HG02973 (cell line): ENCODE measurements around the gene KLF15.

Source experiments
- ATAC-seq: cut with Tn5 transposase; IDR thresholded peaks from one replicate; pipeline ENCODE4 v1.9.1; 2021; ENCODE audit warnings: moderate library complexity; ENCODE audit not compliant: unreplicated experiment

Gene KLF15

DNA sequence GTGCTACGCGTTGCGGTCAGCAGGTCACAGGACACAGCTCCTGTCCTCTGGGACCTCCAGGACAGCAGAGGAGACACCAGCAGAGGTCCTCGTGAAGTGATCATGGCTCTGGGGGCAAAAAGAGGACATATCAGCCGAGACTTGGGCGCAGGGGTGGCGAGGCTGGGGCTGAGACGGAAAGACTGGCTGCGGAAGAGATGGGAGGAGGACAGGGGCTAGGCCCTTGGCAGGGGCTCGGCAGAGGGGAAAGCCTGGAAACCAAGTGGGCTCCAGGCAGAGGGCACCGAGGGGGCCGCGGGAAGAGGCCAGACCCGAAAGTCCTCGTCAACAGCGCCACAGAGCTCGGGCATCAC, 32.6 kb upstream of the KLF15 start:
- ATAC-seq, result no peak

DNA sequence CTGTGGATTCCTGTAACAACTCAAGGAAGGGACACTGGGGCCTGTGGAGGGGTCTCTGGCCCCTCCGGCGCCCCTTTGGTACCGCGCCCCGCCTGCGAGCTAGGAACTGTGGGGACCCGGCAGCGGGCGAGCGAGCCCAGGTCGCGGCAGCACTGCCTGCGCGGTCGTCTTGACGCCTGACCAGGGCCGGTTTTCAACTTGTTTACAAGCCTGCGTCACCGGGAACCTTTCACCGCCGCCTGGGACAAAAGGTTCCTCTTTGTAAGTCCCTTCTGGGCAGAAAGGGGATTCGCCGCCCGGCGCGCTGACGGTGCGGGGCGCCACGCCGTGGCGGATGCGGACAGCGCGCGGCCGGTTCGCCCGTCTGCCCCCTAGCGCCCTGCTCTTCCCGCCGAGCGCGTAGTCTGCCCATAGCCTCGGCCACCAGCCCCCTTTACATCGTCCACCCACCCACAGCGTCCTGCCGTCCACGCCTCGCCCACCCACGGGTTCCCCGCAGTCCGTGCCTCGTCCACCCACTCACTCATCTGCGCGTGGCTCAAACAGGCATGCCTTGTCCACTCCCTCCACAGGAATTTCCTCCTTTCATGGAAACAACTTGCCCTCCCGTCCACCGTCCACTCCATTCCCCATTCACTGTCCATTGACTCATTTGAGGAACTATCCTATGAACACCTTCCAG, 32.0 kb upstream of the KLF15 start:
- ATAC-seq, result no peak

DNA sequence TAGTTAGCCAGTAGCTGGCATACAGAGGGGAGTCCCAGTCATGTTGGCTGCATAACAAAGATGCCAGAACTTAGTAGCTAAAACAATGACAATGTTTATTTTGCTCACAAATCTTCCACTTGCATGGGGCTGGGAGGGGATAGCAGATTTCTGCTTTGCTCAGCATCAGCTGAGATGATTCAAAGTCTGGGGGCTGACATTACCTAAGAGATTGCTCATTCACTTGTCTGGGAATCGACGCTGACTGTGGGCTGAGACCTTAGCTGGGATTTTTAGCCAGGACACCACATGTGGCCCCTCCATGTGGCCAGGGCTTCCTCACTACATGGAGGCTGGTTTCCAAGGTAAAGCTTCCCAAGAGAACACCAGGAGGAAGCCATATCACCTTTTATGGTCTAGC, 24.8 kb upstream of the KLF15 start:
- ATAC-seq, result no peak

DNA sequence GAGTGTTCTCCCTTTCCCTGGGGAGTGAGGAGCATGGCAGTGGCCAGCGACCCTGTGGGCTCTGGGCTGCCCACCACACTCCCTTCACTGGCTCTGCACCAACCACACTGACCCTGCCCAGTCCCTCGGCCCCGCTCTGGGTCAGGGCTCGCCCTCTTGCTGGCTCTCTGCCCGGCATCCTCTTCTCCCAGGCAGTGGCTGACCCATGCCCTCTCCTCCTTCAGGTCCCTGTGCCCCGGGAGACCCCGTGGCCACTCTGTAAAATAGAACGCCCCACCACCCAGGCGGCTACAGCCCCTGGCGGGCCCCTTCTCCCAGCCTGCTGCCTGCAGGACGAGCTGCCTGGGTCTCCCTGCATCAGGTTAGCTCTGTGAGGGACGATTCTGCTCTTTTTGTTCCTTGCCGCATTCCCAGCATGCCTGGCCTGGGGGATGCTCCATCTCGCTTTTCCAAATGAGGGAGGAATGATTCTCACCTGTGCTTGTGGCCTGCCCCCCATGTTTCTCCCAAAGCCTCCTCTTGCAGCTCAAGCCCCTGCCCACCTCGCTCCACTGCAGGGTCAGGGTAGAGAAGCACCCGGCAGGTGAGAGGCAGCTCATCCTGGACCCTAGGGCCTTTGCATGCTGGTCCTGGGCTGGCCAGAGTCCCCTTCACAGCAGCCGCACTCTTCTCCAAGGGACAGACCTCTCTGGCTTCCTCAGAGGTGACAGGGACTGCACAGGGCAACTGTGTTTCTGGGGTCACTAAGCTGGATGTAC, 23.0 kb upstream of the KLF15 start:
- no peak for ATAC-seq

DNA sequence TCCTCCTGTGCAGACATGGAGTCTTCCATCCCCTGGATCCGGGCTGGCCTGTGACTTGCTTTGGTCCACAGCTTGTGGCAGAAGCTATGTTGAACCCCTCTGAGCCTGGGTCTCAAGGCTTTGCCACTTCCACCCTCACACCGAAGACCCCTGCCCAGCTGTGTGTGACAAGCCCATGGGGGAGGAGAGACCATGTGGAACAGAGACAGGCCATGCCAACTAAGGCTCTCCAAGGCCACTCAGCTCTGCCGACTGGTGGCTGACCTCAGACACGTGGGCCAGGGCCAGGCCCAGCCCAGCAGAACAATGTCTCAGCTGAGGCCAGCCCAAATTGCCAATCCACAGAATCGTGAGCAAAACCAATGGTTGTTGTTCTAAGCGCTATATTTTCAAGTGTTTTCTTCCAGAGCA, 21.1 kb upstream of the KLF15 start:
- no peak for ATAC-seq

DNA sequence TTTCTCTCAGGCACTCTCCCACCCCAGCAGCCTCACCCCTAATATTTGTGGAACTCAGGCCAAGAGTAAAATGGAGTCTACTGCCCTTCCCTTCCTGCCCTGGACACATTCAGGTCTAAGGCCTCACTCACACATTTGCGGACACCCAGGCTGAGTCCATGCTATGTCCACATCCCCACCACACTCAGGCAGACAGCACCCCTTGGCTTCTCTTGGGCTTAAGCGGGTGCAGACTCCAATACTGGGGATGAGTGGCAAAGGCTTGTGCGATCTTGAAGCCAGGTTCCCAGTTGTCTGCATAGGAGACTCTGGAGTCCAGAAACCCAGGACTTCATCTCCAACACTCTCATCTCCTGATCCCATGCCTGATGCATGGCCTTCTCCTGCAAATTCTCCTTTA, 20.0 kb upstream of the KLF15 start:
- no peak for ATAC-seq

DNA sequence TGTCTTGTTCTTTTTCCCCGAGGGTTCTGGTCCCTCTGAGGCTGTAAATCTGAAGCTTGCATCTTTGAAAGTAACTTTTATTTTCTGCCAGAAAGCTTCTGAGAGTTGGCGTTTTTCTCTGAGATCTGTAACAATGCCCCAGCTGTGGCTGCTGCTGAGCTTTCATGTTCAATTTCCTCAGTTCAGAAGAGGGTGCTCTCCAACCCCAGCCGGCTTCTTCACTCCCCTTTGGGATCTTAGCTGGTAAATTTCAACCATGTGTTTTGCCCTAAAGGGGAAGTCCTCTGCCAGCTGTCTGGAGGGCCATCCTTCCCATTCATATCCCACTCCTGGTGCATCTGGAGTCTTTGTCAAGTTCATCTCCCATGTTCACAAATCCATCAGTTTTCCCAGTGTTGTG, 19.2 kb upstream of the KLF15 start:
- ATAC-seq, result no peak

DNA sequence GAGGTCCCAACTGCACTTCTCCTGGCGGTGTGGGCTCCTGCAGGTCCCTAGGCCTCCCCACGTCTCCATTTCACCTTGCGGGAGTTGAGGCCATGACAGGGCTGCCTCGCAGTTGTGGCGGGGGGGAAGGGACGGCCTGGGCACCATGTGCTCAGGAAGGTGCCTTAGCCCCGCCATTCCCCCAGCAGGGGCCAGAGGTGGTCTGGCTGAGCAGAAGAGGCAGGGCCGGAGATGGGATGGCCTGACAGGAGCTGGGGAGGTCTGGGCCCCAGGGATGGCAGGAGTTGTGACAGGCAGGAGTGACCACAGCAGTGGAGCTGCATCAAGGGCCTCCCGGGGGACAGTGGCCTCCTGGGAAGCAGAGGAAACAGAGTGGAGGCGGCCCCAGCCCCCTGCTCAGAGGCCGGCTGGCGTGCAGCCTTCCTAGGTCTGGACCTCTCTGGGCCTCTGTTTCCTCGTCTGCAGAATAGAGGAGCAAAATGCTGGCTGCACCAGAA, 18.7 kb upstream of the KLF15 start:
- no peak for ATAC-seq

DNA sequence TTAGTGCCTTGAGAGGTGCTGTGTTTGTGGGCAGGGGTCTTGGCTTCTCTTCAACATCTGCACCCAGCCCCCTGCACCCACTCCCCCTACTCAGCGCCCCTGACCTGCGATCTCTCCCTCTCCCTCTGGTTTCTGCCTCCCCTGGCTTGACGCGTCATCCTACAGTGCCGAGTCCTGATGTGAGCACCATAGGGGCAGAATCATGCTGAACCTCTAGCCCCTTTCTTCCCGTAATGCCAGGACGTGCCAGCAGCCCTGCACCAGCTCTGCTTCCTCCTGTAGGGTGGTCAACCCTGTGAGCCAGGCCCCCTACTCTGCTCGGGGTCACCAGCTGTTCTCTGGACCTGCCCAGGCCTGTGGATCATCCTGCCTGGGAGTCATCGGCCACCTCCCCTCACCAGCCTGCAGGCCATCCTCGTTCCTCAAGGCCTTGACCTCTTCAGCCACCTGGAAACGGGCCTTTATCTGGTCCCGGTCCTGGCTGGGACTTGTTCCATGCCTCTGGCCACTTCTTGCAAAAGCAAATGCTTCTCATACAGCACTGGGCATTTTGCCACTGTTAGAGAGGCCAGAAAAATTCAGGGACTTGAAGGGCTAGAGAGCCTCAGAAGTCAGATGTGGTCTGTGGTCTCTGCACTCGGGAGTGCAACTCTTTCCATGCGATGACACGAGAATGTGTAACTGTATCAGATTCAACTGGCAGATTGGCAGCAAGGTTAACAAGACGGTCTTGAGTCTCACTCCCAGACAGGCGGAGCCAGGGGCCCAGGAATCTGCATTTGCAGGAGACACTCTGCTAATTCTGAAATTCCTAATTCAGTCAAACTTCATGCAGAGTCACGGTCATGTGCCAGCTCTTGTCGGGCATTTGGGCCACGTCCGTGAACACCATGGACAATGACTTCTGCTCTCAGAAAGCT, 16.7 kb upstream of the KLF15 start:
- no peak for ATAC-seq

DNA sequence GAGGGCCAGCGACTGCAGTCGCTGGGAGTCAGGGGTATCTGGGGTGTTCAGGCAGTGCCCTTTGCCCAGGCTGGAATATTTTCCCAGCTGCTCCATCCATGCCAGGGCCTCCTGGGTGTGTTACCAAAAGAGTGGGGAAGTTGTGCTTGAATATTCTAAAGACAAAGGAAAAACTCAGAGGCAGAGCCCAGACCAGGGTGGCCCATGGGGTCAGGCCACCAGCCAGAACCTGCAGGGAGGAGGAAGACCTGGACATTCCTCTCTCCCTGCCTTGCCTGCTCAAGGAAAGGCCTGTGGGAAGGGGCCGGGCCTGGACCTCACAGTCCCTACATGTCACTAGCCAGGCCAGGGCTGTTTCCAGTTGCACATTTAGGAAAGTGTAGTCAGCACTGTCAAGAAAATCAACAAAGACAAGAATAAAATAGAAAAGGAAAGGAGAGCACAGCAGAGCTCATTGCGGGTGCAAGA, 16.0 kb upstream of the KLF15 start:
- ATAC-seq, result no peak

DNA sequence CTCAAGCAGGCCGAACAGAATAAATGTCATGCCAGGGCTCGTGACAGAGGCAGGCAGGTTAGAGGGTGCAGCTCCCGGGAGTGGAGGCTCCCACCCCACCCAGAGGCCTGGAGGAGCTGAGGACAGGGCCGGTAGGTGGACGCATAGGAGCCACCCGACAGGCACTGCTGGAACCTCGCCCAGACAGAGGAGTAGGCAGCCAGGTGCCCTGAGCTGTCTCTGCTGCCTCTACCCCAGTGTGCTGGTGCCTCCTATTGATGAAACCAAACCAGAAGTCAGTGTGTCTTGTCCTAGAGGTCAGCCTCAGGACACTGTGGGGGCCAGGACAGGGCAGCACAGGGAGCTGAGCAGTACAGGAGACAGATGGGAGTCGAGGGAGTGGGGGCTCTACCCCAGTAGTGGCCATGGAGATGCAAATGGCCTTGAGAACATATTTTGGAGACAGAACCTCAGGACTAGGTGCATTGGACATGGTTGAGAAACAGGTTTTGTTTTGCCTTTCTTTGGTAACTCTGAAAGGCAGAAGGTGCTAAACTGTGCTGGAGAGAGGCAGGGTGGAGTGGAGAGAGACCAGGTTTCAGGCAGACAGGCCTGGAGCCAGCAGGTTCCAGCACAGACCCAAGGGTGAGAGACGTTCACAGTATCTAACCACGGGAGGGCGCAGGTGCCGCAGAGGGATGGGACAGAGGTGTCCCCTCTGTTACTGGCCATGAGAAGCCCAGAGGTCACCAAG, 15.4 kb upstream of the KLF15 start:
- ATAC-seq, result no peak

DNA sequence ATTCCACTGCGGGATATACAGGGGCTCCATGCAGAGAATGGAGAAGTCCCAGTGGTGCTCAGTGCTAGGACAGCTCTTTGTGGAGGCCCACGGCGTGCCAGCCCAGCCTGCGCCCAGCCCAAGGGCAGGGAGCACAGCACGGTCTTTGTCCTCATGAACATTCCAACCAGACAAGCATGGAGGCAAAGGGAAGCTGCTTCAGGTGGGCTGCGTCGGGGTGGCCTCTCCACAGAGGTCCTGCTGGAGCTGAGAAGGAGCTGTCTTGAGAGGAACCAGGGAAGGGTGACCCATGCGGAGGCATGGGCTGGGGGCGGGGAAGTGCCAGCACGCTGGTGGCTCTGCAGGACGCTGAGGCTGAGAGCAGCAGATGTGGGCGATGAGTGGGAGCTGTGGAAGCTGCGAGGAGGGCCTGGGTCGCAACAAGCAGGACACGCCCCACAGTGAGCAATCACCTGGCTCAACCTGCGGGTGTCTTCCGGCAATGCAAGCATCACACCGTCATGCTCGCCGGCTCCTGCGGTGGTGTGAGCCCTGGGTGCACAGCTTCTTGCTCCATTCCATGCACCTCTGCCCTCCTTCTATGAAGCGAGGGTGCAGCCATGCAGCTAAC, 14.0 kb upstream of the KLF15 start:
- ATAC-seq, result no peak

DNA sequence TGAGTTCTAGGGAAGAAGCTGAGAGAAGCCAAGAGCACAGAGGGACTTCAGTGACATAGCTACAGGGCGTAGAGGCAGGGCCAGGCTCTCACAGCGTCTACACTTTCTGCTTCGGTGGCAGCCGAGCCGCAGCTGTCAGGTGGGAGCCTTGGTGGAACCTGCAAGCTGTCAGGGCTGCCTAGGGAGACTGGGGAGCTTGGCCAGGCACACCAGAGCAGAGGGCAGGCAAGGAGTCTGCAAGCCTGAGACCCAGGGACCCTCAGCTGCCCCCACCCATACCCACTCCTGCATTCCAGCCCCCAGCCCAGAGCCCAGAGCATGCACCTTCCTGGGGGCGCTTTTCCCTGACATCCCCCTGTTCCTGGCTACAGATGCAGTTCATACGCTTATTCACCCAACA, 13.4 kb upstream of the KLF15 start:
- ATAC-seq, result no peak

DNA sequence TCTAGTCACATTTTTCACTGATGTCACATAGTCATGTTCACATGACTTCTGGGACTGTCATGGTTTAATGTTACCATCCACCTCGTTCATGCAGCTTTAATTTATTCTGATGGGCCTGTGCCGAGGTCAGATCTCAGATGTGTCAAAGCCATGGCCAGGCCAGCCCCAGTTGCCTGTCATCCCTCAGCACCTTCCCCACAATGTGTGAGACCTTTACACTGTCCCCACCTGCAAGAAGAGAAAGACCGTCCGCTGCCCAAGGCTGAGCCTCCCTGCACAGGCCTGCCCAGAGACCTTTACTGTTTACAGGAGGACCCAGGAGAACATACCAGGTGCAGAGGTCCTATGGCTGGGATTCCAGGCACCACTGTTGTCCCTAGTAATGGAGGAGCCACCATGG, 12.8 kb upstream of the KLF15 start:
- no peak for ATAC-seq

DNA sequence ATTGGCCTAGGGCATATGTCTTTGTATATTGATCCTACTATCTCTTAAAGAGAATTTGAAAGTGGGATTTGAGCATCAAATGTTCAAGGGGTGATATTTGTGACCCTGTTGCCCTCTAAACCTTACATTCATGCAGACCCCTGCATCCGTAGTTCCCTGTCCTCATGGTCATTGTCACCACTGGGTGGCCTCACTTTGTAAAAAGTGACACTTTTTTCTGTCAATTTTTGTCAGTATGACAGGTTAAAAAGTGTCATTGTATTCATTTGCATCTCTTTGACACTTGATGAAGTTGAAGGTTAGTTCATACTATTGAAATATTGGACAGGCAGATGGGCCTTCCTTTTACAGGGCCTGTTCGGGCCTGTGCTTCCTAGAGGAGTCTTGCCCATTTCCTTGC, 12.3 kb upstream of the KLF15 start:
- no peak for ATAC-seq

DNA sequence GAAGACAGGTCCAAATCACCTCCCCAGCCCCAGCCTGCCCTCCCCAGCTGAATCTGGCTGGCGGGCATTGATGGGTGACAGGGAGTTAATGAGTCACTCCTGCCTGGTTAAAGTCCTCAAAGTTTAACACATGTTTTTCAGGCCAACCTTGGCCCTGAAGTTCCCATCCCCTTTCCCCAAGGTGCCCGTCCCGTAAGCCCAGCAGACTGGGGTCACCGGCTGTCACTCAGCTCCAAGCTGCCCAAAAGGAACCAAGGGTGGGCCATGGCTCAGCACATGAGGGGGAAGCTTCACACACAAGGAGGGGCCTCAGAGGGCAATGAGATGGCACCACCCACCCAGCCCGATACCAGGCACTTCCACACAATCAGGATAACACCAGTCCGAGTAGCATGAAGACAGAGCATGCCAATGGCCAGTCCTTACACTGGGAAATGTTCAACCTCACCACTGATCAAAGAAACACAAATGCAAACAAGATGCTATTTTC, 10.2 kb upstream of the KLF15 start:
- no peak for ATAC-seq

DNA sequence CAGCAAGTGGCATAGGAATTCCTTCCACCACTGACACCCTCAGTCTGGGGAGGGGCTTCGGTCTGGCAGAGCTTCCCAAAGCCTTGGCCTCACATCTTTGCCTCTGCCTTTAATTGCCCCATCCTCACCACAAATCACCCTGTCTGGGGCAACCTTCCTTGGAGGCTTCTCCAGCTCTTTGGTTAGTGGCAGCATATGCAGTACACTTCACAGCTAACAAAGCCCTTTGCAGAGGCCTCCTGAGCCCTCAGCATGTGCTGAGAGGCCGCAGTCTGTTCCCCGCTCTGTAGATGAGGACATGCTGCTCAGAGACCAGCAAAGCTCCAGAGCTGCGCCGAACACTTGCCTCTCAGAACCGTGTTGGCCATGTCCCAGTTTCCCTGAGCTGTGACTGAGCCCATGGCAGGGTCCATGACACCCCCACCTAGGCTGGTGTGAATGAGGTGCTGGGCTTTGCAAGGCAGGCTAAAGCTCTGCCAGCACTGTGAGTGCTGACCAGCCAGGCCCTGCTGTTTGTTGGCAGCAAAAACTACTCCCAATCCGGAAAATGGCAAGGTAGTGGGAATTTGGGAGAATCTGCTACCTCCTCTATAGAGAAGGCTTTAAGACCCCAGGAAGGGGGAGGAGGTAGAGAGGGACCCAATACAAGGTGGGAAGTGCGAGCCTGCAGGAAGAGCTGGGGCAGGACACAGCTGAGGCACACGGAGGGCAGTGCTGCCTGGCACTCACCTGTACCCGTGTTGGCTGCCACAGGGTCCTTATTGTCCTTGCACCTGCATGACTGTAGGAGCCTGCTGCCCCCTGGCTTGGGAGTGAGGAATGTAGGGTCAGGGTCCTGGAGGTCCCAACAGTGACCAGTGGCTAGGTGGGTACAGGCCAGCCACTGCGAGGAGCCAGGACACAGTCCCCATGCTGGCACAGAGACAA, 8.4 kb upstream of the KLF15 start:
- ATAC-seq, result no peak

DNA sequence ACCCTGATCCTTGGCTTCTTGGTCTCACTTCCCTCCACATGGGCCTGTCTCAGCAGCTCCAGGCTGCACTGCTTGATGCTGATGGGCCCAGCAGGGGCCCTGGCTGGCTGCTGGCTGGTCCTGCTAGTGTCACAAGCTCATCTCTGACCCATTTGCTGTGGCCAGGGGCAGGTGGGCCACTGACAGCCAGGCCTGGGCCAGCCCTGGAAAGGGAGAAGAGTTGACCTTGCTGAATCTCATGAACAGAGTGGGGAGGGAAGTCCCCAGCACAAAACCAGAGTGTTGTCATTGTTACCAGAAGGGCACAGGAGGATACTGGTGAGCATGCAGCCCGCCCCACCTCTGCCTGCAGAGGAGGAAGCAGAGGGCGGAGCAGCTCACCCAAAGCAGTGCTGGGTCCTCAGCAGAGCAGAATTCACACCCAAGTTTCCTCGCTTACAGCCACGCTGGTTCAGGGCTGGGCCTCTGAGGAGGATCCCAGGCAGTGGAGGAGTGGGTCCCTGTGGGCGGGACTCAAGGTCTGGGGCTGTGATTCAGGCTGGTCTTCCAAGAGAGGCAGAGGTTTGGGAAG, 7.6 kb upstream of the KLF15 start:
- no peak for ATAC-seq
